Eye (tissue), 1 donor: ENCODE measurements around the gene S1PR5.

Experiments used
- DNase-seq: peaks from one replicate; pipeline ENCODE4 v3.0.0-alpha.2; 2015

The S1PR5 gene

DNA sequence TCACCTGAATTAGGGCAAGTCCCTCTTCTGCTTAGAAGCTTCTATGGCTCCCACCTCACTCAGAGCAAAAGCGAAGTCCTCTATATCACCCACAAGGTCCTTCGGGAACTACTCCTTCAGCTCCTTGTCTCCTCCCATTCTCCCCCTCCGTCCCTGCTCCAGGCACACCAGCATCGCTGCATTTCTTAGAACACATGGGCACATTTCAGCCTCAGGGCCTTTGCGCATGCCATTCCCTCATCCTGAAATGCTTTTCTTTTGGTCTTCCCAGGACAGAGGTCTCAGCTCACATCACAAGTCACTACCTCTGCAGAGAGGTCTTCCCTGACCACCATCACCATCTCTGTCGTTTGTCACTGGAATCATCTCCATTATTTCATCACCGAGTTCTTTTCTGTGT is 4.0 kb downstream of the S1PR5 start:
- no peak for DNase-seq

DNA sequence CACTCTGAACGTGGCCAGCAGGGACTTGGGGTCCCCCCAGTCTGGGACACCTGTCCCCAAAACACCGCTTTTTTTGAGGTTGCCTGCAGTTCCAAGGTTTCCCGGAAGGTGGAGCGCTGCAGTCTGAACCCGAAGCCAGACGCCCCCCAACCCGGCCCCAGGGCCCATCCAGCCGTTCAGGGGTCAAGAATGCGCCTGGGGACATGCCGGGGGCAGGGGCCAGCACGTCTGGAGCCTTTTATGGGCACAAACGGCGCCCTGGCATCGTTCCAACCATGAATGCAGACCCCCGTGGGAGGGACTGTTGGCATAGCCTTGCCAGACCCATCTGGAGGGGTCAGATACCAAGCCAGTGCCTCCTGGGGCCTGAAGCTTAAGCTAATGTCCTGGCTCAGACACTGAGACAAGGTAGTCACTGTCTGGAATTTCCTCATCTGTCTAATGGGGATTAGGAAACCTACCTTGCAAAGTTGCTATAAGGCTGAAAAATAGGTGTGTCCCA is 6.9 kb downstream of the S1PR5 start:
- DNase-seq = peak; percentile 66

DNA sequence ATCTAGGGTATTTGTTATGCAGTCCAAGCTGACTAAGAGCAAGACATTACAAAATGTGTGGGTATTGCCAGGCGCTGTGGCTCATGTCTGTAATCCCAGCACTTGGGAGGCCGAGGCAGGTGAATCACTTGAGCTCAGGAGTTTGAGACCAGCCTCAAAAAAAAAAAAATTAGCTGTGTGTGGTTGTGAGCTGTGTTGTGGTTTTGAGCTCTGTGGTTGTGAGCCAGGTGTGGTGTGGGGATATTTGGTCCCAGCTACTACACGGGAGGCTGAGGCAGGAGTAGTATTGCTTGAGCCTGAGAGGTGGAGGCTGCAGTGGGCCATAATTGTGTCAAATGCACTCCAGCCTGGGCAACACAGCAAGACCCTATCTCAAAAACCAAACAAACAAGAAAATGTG is 8.5 kb downstream of the S1PR5 start:
- DNase-seq = no peak

DNA sequence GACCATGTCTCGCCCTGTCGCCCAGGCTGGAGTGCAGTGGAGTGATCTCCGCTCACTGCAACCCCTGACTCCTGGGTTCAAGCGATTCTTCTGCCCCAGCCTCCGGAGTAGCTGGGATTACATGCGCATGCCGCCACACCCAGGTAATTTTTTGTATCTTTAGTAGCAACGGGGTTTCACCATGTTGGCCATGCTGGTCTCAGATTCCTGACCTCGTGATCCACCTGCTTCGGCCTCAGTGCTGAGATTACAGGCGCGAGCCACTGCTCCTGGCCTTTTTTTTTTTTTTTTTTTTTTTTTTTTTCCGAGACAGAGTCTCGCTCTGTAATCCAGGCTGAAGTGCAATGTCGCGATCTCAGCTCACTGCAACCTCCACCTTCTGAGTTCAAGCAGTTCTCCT is 9.2 kb downstream of the S1PR5 start:
- DNase-seq = no peak

DNA sequence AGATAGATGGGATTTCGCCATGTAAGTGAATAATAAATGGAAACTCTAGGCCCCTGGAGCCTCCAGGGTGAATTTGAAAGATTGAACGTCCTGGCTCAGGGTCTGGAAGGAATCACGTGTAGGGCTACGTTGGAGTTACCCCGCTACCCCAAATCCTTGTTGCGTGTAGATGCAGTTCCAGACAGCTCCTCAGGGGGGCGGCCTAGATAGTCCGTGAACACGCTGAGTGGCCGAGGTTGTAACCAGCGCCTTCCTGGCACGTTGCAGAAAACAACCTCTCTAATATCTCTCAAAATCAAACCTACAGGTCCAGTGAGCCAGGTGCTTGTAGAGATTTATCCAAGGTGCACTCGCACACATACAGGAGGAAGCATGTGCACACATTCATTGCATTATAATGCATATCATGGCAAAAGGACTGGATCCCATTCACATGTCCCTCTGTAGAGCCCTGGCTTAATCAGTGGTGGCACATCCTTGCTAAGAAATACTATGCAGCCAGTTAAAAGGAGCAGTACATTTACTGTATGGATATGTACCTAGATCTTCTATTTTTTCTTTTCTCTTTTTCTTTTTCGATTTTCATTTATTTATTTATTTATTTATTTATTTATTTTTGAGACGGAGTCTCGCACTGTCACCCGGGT is 11.5 kb downstream of the S1PR5 start:
- DNase-seq = peak; percentile 82

DNA sequence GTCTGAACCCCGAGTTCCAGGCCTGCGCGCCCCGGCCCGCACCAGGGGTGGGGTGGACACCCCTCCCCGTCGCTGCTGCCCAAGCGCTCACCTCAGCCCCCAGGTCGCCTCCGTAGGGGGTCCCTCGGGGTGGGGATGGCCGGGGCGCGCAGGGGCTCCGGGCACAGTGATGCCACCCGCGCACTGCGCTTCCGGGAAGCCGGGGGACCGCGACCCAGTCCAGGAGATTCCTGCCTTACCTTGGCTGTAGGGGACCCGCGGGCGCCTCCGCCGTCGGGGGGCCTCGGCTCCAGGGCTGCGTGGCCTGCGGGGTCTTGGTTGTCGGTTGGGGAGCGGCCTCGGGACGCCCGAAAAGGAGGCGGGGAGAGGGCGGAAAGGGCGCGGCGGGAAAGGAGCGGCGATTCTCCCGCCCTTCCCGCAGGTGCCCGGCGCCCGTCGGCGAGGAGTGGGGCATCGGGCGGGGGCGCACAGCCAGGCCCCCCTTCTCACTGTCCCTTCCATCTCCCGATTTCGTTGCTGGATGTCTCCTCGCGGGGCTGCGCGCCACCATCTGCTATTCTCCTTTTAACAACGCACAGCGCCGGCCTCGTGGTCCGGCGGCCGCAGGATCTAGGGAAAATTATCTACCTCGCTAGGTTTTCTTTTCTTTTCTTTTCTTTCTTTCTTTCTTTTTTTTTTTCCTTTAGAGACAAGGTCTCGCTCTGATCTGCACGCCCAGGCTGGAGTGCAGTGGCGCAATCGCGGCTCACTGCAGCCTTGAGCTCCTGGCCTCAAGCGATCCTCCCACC is 14.1 kb downstream of the S1PR5 start, which contains the start of gene KEAP1:
KEAP1 (minus strand) TSS at position 355 of the 788 bp plus-strand sequence. CDS start 3,323 bp downstream, outside the sequence.
- DNase-seq = peak; percentile 85

DNA sequence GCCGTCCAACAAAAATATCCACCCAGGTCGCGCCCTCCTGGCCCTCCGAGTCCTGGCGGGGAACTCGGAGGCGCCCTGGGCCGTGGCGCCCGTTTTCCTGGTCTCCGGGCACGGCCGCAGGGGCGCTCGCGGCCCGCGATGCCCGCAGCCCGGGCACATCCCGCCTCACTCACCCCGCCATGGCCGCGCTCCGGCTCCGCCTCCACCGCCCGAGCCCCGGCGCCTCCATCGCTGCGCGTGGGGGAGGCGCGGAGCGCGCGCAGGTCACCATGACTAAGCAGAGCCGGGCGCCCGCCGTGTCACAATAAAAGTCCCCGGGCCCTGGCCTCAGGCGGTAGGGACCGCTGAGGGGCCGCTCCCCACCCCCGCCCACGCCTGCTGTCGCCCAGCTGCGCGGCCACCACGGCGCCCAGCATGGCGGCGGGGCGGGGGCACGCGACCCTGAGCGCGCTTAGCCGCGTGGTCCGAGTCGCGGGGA is 14.7 kb downstream of the S1PR5 start:
- DNase-seq = peak; percentile 95

DNA sequence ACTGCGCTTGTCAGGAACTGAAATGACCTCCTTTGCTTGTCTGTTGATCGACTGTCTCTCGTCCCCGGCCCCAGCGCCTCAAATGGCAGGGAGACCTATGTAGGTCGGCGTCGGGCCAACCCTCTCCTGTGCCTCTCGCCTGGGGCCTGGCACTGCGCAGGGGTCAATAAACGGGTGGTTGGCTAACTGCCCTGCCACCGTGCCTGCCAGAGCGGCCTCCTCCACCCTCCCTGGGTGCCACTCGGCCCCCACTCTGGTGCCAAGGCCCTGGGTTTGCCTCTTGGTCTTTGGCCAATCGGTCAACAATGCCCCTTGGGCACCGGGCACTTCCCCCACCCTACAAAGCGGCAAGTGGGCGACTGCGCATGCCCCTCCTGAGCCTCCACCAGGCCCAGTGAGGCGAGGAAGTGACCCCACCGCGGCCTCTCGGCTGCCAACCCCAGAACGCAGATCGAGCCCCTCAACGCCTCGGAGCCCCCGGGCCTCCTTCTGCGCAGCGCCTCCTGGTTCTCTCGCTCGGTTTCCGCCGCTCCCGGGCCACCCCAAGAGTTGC is 15.2 kb downstream of the S1PR5 start:
- DNase-seq = peak; percentile 77

DNA sequence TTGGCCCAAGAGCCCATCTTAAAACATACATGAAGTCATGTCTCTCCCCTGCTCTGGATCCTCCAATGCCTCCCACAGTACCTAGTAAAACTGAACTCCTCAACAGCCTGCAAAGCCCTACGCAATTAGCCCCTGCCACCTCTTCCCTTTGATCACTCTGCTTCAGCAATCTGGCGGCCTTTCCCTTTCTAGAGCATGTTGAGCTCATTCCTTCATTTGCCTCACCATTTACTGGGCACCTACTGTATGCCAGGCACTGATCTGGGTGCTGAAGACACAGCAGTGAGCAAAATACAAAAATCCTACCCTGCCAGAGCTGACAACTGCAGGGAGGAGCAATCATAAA is 17.0 kb downstream of the S1PR5 start:
- DNase-seq = no peak

DNA sequence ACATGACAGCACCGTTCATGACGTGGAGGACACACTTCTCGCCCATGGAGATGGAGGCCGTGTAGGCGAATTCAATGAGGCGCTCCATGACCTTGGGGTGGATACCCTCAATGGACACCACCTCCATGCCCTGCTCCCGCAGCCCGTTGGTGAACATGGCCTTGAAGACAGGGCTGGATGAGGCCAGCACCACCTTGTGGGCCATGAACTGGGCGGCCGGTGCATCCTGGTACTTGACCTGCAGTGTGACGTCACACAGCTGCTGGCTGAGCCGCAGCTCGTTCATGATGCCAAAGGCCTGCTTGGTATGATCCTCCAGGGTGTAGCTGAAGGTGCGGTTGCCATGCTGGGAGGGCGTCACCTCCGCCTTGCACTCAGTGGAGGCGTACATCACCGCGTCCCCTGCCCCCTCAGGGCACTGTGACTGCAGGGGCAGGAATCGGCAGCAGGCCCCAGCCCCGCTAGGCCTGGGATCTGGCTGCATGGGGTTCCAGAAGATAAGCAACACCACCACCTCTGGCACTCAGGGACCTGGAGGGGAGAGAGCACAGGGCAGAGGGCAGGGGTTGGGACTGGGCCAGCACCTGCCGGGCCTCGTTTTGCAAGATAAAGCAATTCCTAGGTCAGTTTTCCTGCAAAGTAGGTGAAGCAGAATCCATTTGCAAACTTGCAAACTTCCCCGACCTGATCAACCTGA is 17.5 kb downstream of the S1PR5 start:
- DNase-seq = no peak

DNA sequence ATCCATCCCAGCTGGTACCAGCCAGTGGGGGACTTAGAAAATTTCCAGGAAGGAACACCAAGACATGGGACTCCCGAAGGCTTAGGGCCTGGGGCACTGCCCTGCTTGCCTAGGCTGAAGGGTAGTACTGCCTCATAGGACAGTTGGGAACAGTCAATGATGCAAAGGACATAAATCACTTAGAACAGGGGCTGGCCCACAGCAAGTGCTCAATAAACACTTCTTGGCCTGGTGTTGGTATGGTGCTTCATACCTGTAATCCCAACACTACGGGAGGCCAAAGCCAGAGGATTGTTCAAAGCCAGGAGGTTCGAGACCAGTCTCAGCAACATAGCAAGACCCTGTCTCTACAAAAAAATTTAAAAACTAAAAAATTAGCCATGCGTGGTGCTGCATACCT is 19.9 kb downstream of the S1PR5 start:
- DNase-seq = no peak

DNA sequence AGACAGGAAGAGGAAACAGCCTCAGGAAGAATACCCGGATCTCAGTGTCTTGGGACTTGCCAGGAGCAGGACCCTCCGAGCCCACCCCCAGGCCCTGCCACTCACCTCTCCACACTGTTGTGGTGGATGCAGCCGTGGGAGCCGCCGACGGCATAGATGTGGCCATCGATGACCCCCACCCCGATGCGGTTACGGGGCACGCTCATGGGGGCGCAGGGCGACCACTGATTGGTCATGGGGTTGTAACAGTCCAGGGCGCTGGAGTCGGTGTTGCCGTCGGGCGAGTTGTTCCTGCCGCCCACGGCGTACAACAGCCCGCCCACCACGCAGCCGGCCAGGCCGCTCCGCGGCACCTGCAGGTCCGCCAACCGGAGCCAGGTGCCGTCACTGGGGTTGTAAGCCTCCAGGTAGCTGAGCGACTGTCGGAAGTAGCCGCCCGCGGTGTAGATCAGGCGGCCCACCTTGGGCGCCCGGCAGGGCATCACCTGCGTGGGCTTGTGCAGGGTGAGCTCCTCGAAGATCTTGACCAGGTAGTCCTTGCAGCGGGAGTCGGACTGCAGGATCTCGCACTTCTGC is 25.7 kb downstream of the S1PR5 start:
- DNase-seq = no peak

DNA sequence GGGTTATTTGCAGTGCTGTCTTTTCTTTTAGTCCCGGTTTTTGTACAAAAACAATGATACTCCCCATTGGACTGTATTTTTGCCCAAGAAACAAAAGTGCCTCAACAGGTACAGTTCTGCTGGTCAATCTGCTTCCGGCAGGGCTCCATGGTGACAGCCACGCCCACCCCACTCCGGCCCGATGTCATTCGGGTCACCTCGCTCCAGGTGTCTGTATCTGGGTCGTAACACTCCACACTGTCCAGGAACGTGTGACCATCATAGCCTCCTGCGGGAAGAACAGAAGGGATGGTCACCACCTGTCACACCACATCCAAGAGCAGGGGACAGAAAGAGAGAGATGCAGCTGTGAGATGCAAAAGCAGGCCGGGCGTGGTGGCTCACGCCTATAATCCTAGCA is 30.7 kb downstream of the S1PR5 start:
- DNase-seq = no peak

DNA sequence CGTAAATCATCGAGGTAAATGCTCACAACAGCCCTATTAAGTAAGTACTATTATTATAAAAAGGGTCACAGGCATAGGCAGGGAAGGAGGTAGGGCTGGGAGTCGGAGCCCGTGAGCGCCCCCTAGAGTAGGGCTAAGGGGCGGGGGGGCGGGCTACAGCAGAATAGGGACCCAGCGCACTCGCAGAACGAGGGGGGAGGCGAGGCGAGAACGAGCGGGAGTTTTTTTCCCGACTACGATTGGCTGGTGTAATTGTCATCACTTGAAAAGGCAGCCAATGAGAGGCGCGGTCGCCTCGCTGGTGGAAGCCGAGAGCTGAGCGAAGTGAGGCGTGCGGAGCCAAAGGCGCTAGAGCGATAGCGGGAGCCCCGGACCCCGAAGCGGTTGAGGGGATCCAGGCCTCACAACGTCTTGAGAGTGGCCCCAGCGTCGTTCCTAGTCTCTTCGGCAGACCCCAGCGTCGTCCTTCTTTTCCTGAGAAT is 38.3 kb downstream of the S1PR5 start:
- peak; percentile 92 for DNase-seq

DNA sequence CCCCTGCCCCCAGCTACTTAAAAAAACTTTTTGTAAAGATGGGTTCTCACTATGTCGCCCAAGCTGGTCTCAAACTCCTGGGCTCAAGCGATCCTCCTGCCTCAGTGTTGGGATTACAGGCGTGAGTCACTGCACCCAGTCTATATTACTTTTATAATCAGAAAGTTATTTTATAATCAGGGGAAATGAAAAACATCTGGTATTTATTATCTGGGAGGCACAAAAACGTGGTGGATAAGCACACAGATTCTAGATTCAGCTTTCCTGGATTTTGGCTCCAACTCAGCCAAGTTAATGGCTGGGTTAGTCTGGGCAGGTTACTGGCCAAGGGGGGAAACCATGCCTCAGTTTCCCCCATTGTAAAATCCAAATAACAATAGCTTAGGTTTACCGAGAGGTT is 38.8 kb downstream of the S1PR5 start:
- DNase-seq = no peak

DNA sequence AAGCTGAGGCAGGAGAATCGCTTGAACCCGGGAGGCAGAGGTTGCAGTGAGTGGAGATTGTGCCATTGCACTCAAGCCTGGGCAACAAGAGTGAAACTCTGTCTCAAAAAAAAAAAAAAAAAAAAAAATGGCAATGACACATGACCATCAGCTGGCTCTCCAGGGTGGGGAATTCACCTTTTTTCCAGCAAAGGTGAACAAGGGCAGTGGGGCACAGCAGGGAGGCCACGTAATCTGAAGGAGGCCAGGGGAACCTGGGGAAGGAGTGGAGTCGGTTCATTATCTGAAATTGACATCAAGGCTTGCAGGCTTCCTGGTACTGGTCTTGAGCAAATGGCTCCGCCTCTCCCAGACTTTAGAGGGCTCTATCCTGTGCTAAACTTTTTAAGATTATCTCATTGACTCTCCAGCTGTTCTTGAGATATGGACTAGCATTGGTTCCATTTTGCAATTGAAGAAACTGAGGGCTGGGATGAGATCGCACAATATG is 42.2 kb downstream of the S1PR5 start:
- no peak for DNase-seq

DNA sequence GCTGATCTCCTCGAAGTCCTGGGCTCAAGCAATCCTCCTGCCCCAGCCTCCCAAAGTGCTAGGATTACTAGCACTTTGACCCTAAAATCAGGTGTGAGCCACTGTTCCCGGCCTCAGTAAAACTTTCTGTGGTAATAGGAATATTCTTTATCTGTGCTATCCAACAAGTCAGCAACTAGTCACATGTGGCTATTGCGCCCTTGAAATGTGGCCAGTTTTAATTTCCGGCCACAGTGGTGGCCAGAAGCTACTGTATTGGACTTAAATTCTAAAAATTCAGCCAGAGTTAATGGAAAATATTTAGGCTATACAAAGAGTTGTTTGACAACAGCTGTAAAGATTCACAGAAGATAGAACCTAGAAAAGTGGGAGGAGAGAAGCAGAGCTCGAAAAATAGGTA is 44.1 kb downstream of the S1PR5 start:
- no peak for DNase-seq

DNA sequence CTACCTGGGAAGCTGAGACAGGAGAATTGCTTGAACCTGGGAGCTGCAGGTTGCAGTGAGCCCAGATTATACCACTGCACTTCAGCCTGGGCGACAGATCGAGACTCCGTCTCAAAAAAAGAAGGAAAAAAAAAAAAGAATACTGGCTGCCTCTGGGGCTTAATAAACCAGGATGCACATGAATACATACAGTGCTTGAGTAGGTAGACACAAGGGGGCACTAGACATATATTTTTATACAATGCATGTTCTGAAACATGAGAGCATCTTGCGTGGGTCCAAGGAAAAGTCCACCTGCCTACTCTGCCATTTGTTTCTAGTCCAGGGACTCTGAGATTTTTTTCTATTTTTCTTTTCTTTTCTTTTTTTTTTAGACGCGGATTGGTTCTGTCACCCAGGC is 45.3 kb downstream of the S1PR5 start:
- peak; percentile 41 for DNase-seq

DNA sequence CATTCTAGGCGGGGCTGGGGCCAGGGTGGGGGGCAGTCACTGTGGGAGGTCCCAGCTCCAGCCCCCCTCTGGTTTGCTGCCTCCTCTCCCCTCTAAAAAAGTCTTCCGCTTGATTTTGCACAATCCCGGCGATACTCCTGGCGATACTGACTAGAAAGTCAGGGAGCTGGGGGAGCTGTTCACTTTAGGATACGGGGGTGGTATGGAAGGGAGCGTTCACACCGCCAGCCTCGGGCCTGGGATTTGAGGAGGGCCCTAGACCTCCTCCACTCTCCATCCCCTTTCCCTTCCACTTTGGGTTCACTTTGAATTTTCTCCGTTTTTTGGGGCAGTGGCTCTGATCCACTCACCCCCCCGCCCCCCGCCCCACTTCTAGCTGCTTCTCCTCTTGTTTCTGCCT is 49.1 kb downstream of the S1PR5 start:
- DNase-seq = no peak

DNA sequence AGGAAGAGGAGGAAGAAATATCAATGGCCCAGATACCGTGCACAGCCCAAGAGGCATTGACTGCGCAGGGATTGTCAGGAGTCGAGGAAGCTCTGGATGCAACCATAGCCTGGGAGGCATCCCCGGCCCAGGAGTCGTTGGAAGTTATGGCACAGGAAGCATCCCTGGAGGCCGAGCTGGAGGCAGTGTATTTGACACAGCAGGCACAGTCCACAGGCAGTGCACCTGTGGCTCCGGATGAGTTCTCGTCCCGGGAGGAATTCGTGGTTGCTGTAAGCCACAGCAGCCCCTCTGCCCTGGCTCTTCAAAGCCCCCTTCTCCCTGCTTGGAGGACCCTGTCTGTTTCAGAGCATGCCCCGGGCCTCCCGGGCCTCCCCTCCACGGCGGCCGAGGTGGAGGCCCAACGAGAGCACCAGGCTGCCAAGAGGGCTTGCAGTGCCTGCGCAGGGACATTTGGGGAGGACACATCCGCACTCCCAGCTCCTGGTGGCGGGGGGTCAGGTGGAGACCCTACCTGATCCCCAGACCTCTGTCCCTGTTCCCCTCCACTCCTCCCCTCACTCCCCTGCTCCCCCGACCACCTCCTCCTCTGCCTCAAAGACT is 50.0 kb downstream of the S1PR5 start:
- DNase-seq = no peak

DNA sequence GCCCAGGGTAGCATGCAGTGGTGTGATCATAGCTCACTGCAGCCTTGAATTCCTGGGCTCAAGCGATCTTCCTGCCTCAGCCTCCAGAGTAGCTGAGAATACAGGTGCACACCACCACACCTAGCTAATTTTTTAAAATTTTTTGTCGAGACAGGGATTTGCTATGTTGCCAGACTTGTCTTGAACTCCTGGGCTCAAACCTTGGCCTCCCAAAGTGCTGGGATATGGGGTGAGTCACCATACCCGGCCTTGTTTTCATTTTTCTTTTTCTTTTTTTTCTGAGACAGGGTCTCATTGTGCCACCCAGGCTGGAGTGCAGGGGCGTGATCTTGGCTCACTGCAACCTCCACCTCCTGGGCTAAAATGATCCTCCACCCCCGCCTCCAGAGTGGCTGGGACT is 52.8 kb downstream of the S1PR5 start:
- no peak for DNase-seq
